Smooth muscle cell (in vitro differentiated cells): ENCODE measurements around the gene CAP2. TPM values are rescaled to one million over a fixed set of nuclear protein-coding genes. Genes with fewer than 3 reads are reported as not detected.

Source experiments
- DNase-seq: peaks from one replicate; lab custom pipeline; 2025; ENCODE audit not compliant: unreplicated experiment; lab: John Stamatoyannopoulos, UW
- H2AFZ ChIP-seq: fragments of 200-600 bp; sonication (generic); 2 replicates; pipeline ENCODE4 v1.6.0; 2016; ENCODE audit warnings: antibody characterized with exemption, low read depth, mild to moderate bottlenecking
- H3F3A ChIP-seq: fragments of 200-600 bp; sonication (generic); 2 replicates; pipeline ENCODE4 v1.6.0; 2017; ENCODE audit warnings: antibody characterized with exemption, low read depth
- H3K27ac ChIP-seq: fragments of 200-600 bp; sonication (generic); 2 replicates; pipeline ENCODE4 v1.5.1; 2016; ENCODE audit warnings: low read depth, mild to moderate bottlenecking
- H3K27me3 ChIP-seq: fragments of 200-600 bp; sonication (generic); 2 replicates; pipeline ENCODE4 v1.6.1; 2016; ENCODE audit warnings: low read depth, mild to moderate bottlenecking
- H3K36me3 ChIP-seq: fragments of 200-600 bp; sonication (generic); 2 replicates; pipeline ENCODE4 v1.5.1; 2016; ENCODE audit warnings: low read depth
- H3K4me1 ChIP-seq: fragments of 200-600 bp; sonication (generic); 2 replicates; pipeline ENCODE4 v1.5.1; 2016; ENCODE audit warnings: low read depth
- H3K4me2 ChIP-seq: fragments of 200-600 bp; sonication (generic); 2 replicates; pipeline ENCODE4 v1.6.0; 2016; ENCODE audit warnings: mild to moderate bottlenecking
- H3K4me3 ChIP-seq: fragments of 200-600 bp; sonication (generic); 2 replicates; pipeline ENCODE4 v1.5.1; 2016; ENCODE audit warnings: mild to moderate bottlenecking
- H3K79me2 ChIP-seq: fragments of 200-600 bp; sonication (generic); 2 replicates; pipeline ENCODE4 v1.6.0; 2016; ENCODE audit warnings: low read depth, mild to moderate bottlenecking
- H3K9ac ChIP-seq: fragments of 200-600 bp; sonication (generic); 2 replicates; pipeline ENCODE4 v1.6.0; 2016; ENCODE audit warnings: low read depth
- H3K9me3 ChIP-seq: fragments of 200-600 bp; sonication (generic); replicated peaks from 2 replicates; pipeline ENCODE4 v1.5.1; 2016; ENCODE audit warnings: low read depth
- H4K20me1 ChIP-seq: fragments of 200-600 bp; sonication (generic); 2 replicates; pipeline ENCODE4 v1.6.0; 2016; ENCODE audit warnings: low read depth
- CTCF ChIP-seq: fragments of 200-600 bp; sonication (generic); IDR thresholded peaks from 2 replicates; pipeline ENCODE4 v1.5.1; 2017; ENCODE audit warnings: borderline replicate concordance, mild to moderate bottlenecking, antibody characterized with exemption; ENCODE audit not compliant: insufficient read depth, poor library complexity, severe bottlenecking
- WGBS: methylation state at CpG from one replicate; pipeline ENCODE4 v1.1.7; 2016; ENCODE audit warnings: low lambda C conversion rate; 5-methylcytosine and 5-hydroxymethylcytosine counted together
- polyA plus RNA-seq: library from polyadenylated mRNA; unstranded; fragments of >200 nt; fragmentation: Nextera tagmentation; extraction: Ambion mirVana; gene quantifications from 2 replicates; pipeline ENCODE4 v1.2.1, GENCODE V29; 2016
- total RNA-seq: library from RNA; depleted of rRNA; stranded (reverse); fragments of >200 nt; gene quantifications from 2 replicates; pipeline ENCODE4 v1.2.3, GENCODE V29; 2014

Gene CAP2
- total and polyA plus RNA-seq, 2 experiments from 2014 or later = 19.0 to 27.7 TPM

GRCh38 chr6:17511084-17511483, 117.7 kb downstream of the CAP2 start:
- no peaks in the 10 kb centered on the region for H4K20me1 ChIP-seq
- DNase-seq = no peak
- no peak overlapping the region for H3K9ac ChIP-seq
- H3K36me3 ChIP-seq = no peaks in the 10 kb centered on the region
- no peak overlapping the region for H3K4me3 ChIP-seq
- no peaks in the 10 kb centered on the region for H3K9me3 ChIP-seq
- TF ChIP-seq CTCF = no peak
- H3K27ac ChIP-seq = no peak overlapping the region
- no peaks in the 10 kb centered on the region for H3K79me2 ChIP-seq
- no peaks in the 10 kb centered on the region for H3K4me1 ChIP-seq
- H3F3A ChIP-seq = no peaks in the 10 kb centered on the region
- H3K4me2 ChIP-seq = no peak overlapping the region
- H3K27me3 ChIP-seq = no peaks in the 10 kb centered on the region
- H2AFZ ChIP-seq = no peak overlapping the region
- 93% methylated on average over 11 of the region's 11 CpGs for WGBS

- no peaks in the 10 kb centered on the region for H3K4me1 ChIP-seq
- H3K9ac ChIP-seq = no peak overlapping the region
- H3K79me2 ChIP-seq = no peaks in the 10 kb centered on the region
- no peak overlapping the region for H2AFZ ChIP-seq
- no peaks in the 10 kb centered on the region for H4K20me1 ChIP-seq
- H3K4me2 ChIP-seq = no peak overlapping the region
- 97% methylated on average over 7 of the region's 7 CpGs for WGBS
- no peaks in the 10 kb centered on the region for H3K9me3 ChIP-seq
- no peak for DNase-seq
- no peaks in the 10 kb centered on the region for H3K27me3 ChIP-seq
- no peak overlapping the region for H3K4me3 ChIP-seq
- H3K36me3 ChIP-seq = no peaks in the 10 kb centered on the region
- no peaks in the 10 kb centered on the region for H3F3A ChIP-seq
- no peak overlapping the region for H3K27ac ChIP-seq
- TF ChIP-seq CTCF = no peak
These were observed 118.2 kb downstream of the CAP2 start for GRCh38 chr6:17511580-17511979.

GRCh38 chr6:17519120-17519519, 125.7 kb downstream of the CAP2 start:
- TF ChIP-seq CTCF = no peak
- no peaks in the 10 kb centered on the region for H3F3A ChIP-seq
- no peaks in the 10 kb centered on the region for H4K20me1 ChIP-seq
- H3K4me3 ChIP-seq = no peak overlapping the region
- no peaks in the 10 kb centered on the region for H3K9me3 ChIP-seq
- whole genome bisulfite sequencing = 76% methylated on average over 5 of the region's 5 CpGs
- no peaks in the 10 kb centered on the region for H3K27me3 ChIP-seq
- no peaks in the 10 kb centered on the region for H3K79me2 ChIP-seq
- H3K4me2 ChIP-seq = no peak overlapping the region
- H3K27ac ChIP-seq = no peak overlapping the region
- H2AFZ ChIP-seq = no peak overlapping the region
- DNase-seq = no peak
- no peaks in the 10 kb centered on the region for H3K36me3 ChIP-seq
- H3K4me1 ChIP-seq = no peaks in the 10 kb centered on the region
- H3K9ac ChIP-seq = no peak overlapping the region

- Histone ChIP-seq H3F3A (no peaks in the 10 kb centered on the region), H3K27me3 (no peaks in the 10 kb centered on the region), H3K4me2 (no peak overlapping the region), H3K79me2 (no peaks in the 10 kb centered on the region), H3K4me3 (no peak overlapping the region), H3K4me1 (no peaks in the 10 kb centered on the region), H3K9me3 (no peaks in the 10 kb centered on the region), H4K20me1 (no peaks in the 10 kb centered on the region), H3K36me3 (no peaks in the 10 kb centered on the region), H3K9ac (no peak overlapping the region), H2AFZ (no peak overlapping the region), H3K27ac (no peak overlapping the region)
- 65% methylated on average over 3 of the region's 3 CpGs for WGBS
- DNase-seq = no peak
- TF ChIP-seq CTCF = no peak
These were observed 132.2 kb downstream of the CAP2 start for GRCh38 chr6:17525637-17526036.
